HG02678 (cell line): Measurements from ENCODE around the gene SDR42E2.
A peak's percentile ranks its signal among the peaks of the same experiment; 100 is the strongest.
"Not testable (repeated sequence)": the region's sequence is repeated elsewhere in the genome, so short reads cannot be mapped to it uniquely, and the experiment has no call there.

Experiments used
- ATAC-seq: cut with Tn5 transposase; IDR thresholded peaks from one replicate; pipeline ENCODE4 v1.9.1; 2021; ENCODE audit warnings: mild to moderate bottlenecking, moderate library complexity; ENCODE audit not compliant: unreplicated experiment

The SDR42E2 gene

GRCh38 chr16:22161401-22161800 is 905 bp upstream of the SDR42E2 start:
- ATAC-seq: no peak

- no peak for ATAC-seq
These were observed 327 bp downstream of the SDR42E2 start for GRCh38 chr16:22162656-22163009.

- no peak for ATAC-seq
These were observed 1.5 kb downstream of the SDR42E2 start for GRCh38 chr16:22163806-22164205.

- ATAC-seq: no peak
These were observed 2.2 kb downstream of the SDR42E2 start for GRCh38 chr16:22164482-22164881.

- ATAC-seq: no peak
These were observed 3.4 kb downstream of the SDR42E2 start for GRCh38 chr16:22165508-22166285.

GRCh38 chr16:22171953-22172352 is 9.6 kb downstream of the SDR42E2 start:
- no peak for ATAC-seq

DNA sequence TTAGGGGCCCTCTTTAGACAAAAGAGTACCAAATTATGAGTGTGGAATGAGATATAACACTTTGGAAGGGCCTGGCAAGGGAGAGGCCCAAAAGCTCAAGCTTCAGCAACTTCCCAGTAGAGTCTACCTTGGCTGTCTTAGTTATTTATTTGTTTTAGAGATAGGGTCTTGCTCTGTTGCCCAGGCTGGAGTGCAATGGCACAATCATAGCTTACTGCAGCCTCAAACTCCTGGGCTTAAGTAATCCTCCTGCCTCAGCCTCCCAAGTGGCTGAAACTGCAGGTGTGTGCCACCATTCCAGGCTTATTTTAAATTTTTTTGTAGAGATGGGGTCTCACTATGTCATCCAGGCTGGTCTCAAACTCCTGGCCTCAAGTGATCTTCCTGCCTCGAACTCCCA is 10.3 kb downstream of the SDR42E2 start:
- not testable (repeated sequence) for ATAC-seq

GRCh38 chr16:22174642-22175041 is 12.3 kb downstream of the SDR42E2 start:
- no peak for ATAC-seq

- no peak for ATAC-seq
These were observed 15.9 kb downstream of the SDR42E2 start for GRCh38 chr16:22177968-22178930.

DNA sequence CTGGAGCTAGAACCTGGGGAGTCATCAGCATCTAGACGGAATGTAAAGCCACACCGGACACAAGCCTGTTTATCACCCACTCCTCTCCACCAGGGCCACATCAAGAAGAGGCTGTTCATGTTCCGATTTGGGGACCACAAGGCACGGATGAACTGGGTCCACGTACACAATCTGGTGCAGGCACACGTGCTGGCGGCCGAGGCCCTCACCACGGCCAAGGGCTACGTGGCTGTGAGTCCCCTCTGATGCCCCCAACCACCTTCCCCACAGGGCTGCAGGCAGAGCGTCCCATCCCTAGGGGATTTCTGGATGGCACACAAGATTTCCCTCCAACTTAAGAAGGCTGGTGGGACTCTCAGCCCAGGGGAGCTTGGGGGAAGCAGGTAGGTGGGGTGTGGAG is 19.1 kb downstream of the SDR42E2 start:
- ATAC-seq: no peak

DNA sequence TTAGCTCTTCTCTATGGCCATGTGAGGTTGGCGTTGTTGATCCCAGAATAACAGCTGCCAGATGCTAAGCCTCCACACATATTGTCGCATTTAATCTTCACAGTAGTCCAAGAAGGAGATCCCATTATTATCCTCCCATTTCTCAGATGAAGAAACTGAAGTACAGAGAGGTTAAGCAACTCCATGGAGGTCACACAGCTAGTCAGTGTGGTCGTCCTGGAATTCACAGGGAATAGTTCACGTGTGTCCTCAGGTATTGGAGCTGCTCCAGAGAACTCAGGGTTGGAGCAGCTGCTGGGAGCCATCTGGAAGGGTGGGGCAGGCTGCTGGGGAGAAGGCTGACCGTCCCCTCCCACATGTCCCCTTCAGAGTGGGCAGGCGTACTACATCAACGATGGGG is 19.5 kb downstream of the SDR42E2 start:
- no peak for ATAC-seq

DNA sequence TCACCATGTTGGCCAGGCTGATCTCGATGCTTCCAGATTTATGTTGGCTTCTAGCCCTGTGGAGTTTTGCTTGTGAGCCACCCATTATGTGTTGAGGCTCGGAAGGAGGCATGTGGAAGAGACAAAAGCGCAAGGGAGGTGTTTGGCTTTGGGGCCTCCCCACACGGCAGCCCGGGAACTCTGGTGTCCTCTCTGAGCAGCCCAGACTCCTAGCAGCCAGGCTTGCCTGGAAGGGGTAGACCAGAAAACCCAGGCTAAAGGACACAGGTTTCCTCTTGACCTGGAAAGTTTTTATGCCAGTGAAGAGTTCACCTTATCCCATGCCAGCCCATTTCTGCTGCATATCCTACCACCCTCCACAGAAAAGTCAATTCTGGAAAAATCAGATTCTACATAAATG is 21.0 kb downstream of the SDR42E2 start:
- ATAC-seq: no peak

- no peak for ATAC-seq
These were observed 21.8 kb downstream of the SDR42E2 start for GRCh38 chr16:22183901-22184614.

- no peak for ATAC-seq
These were observed 22.3 kb downstream of the SDR42E2 start for GRCh38 chr16:22184615-22184968.

- no peak for ATAC-seq
These were observed 24.2 kb downstream of the SDR42E2 start for GRCh38 chr16:22186517-22186916.

GRCh38 chr16:22188267-22188594 is 25.9 kb downstream of the SDR42E2 start:
- ATAC-seq: no peak

DNA sequence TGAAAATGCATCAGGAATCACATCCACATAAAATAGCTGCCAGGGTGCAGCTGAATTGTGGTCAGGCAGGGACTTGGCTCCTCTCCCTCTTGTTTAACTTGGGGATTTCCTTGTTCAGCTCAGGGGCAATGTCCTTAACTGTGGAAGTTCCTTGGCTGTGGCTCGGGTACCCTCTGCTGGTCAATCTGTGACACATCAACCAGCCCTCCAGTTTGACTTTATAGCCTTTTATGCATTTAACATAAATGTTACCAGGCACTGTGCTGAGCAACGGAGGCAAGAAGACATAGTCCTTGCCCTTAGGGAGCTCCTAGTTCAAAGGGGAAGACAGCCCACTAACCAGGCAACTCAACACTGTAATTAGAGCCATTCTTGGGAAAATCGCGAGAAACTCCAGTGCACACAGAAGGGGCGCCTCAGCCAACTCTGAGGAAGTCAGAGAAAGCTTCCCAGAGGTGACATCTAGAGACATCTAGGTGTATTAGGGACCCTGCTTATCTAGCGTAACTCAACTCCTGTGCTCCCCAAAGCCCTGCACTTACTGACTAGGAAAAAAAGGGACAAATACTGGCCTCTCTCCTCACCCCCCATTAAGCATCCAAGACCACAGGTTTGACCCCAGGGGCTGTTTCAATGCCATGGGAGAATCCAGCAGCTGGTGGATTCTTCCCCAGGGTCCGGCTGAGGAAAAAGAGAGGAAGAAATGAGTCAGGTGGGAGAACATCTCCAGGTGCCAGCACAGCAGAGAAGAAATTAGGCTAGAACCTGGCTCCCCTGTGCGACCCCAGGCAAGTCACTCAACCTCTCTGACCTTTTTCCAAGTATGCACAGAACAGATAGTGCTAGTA is 26.5 kb downstream of the SDR42E2 start:
- ATAC-seq: no peak

DNA sequence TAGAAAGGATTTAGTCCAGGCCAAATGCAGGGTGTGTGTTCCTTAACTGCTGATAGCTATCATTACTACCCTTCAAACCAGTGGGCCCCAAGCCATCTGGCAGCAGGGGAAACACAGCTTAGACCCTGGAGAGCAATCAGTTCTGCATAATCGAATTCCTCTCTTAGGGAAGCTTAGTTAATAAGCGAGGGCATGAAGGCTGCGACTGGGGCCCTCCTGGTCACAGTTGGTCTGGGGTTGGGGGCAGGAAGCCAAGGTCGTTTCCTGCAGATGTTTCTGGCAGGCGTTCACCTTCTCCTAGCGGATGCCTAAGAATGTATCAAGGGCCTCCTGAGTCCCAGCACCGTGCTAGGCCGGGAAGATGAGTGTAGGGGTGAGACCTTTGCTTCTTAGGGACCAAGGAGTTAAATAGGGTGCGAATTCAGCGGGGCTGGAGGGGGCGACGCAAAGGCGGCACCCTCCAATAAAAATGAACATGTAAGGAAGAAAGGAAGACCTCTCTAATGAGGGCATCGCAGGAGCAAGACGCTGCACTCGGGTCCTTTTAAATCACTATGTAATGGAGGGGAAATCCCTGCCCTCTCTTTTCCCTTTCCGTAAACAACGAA is 27.3 kb downstream of the SDR42E2 start:
- no peak for ATAC-seq

DNA sequence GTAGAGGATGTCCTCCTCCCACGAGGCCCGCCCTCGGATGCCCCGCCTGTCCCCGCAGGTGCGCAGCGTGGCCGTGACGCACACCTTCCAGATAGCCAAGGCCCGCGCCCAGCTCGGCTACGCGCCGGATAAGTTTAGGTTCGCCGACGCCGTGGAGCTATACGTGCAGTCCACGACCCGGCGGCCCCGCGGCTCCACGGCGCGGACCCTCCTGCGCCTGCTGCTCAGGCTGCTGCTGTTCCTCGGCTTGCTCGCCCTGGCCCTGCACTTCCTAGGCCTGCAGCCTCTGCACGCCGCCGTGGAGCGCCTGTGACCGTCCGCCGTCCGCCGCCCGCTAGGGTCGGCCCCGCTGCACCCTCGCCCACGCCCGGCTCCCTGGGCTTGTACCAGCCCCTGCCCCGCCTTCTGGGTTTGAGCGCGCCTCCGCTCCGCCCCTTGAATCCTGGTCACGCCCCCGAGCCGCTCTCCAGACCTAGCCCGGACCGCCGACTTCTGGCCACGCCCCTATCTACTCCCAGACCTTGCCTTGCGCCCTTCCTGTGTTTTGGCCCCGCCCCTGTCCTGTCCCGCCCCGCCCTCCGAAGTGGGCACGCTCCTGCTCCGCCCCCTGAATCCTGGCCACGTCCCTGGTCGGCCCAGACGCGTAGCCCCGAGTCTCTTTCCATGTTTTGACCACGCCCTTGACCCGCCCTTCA is 27.9 kb downstream of the SDR42E2 start:
- peak; percentile 60 for ATAC-seq
